Measurements from ENCODE around the gene PARP3. TPM values are rescaled to one million over a fixed set of nuclear protein-coding genes. Genes with fewer than 3 reads are reported as not detected.

Gene PARP3
- total RNA-seq, 1 experiment from 2014 or later = 8.9 TPM

DNA sequence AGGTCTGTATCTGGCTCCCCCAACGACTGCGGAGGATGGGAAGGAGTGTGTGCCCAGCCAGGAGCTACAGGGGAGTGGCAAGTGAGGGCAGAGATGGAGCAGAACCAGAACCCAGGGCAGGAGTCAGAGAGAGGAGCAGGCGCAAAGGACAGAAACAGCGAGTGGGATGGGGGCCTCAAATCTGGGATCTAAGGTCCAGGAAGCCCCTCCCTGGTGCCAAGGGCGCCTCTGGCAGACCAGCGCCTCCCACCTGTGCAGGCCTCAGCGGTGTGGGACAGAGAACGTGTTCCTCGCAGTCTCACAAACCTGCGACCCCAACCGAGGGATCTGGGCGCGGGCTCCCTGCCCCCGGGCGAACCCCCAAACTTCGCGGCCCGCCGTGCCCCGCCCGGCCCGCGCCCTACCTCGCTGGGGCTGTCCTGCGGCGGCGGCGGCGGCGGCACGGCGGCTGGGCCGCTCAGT lies 24.8 kb downstream of the PARP3 start:
- DNase-seq (ENCODE audit: low read depth) = no peak

DNA sequence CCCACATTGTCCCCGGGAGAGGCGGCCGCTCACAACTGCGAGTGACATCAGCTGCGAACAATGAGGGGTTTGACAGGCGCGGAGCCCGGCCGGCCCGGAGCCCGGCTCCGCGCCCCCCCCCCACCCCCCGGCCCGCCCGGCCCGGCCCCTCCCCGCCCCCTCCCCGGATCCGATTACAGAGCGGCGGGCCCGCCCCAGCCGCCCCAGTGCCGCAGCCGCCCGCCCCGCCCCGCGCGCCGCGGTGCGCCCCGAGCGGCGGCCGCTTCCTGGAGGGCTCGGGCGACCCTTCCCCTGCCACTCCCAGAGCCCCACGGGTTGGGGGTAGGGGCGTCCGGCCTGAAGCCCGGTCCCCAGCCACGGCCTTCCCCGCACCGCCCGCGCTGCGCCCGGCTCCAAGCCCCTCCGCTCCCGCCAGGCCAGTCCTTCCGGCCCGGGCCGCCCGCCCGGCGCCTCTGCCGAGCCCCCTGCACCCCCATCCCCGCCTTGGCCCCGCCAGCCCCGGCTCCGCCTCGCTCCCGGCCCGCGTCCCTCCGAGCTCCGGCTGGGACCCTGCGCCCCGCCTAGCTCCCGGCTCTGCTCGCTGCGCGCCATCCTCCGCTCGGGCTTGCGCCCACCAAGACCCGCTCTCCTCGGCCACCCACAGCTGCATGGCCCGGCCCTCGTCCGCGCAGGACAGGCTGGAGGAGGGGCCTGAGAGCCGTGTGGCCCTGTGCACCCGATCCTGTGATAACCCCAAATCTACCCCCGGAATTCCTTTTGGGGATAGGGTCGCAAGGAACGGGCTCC lies 25.4 kb downstream of the PARP3 start, which contains the start of gene PCBP4:
PCBP4 (minus strand) TSS at position 71 of the 786 bp plus-strand sequence. CDS start 6,214 bp downstream, outside the sequence.
- DNase-seq (ENCODE audit: low read depth) = peak; percentile 39

- DNase-seq (ENCODE audit: low read depth) = no peak
Observed at GRCh38 chr3:51968170-51968775, 26.1 kb downstream of the PARP3 start.

- no peak for DNase-seq (ENCODE audit: low read depth)
Observed at GRCh38 chr3:51968883-51969678, 26.9 kb downstream of the PARP3 start.

GRCh38 chr3:51969841-51970240 lies 27.7 kb downstream of the PARP3 start:
- no peak for DNase-seq (ENCODE audit: low read depth)

GRCh38 chr3:51970606-51971300 lies 28.6 kb downstream of the PARP3 start:
- no peak for DNase-seq (ENCODE audit: low read depth)

- DNase-seq (ENCODE audit: low read depth) = no peak
Observed at GRCh38 chr3:51971350-51971749, 29.2 kb downstream of the PARP3 start.

- no peak for DNase-seq (ENCODE audit: low read depth)
Observed at GRCh38 chr3:51974277-51974962, 32.3 kb downstream of the PARP3 start.

DNA sequence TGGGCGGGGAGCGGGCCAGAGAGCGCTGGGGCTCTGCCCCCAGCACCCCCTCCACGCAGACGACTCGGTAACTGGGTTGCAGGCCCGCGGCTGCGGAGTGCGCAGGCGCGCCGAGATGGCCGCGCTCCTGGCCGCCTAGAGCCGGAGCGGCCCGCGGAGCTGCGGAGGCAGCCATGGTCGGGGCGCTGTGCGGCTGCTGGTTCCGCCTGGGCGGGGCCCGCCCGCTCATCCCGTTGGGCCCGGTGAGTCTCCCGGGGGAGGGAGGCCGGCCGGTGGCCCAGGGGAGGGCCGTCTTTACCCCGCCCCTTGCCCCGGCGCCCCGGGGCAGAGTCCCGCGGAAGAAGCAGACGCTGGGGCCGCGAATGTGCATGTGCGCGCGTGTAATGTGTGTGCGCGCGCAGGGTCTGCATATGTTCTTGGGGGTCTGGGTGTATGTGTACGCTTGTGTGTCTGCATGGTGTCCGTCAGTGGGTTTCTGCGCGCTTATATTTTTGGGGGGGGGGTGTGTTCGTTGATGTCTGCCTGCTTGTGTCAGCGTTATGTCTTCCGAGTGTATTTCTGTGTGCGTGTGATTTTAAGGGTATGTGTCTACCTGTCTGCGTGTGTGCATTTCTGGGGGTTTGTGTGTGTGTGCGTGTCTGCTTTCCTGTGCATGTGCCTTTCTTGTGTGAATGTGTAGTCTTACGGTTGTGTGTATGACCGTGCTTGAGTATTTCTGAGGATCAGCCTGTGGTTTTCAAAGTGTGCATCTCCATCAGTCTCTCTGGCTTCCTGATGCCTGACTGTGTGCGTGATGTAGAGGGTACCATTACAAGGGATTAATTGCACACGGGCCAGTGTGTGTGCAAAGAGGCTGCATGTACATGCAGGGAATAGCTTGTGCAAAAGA lies 33.0 kb downstream of the PARP3 start, which contains the start of gene ABHD14A:
ABHD14A (plus strand) TSS at position 102 of the 889 bp plus-strand sequence; CDS start at position 174, 72 bp downstream.
- peak; percentile 76 for DNase-seq (ENCODE audit: low read depth)

DNA sequence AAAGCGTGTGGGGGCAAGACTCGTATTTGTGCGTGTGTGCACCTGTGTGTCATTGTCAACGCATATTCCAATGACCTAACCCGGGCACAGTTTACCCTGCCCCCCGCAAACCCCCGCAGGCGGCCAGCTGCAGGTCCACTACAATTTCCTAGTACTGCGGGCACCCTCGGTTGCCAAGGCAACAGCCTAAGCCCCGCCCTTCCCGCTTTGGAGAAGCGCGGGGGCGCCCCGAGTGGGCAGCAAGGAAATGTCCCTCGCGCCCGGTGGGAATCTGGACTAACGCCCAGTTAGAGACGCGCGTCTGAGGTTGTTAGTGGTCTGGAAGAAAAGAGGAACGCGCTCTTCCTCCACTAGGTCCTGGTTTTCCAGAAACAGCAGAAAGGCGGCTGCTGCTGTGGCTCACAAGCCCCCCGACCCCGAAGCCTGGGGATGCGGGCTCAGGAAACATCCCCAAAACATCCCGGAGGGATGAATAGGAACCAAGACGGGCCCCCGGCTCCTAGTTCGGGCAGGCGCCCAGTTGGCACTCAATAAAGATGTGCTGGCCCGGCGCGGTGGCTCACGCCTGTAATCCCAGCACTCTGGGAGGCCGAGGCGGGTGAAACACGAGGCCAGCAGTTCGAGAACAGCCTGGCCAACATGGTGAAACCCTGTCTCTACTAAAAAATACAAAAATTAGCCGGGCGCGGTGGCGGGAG lies 33.8 kb downstream of the PARP3 start:
- DNase-seq (ENCODE audit: low read depth) = peak; percentile 36

GRCh38 chr3:51977446-51978142 lies 35.4 kb downstream of the PARP3 start:
- DNase-seq (ENCODE audit: low read depth) = no peak

DNA sequence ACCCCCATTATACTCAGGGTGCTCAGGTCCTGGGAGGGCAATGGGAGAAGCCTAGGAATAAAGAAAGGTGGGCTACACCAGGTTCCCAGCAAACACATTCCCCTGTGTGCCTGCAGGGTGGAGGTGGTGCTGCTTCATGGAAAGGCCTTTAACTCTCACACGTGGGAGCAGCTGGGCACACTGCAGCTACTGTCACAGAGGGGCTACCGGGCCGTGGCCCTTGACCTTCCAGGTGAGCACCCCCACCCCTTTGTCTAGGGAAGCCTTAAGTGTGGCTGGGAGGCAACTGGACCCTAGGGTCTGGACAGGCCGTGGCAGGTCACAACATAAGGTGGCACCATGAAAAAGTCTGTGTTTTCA lies 36.0 kb downstream of the PARP3 start:
- DNase-seq (ENCODE audit: low read depth) = no peak

- DNase-seq (ENCODE audit: low read depth) = no peak
Observed at GRCh38 chr3:51980253-51980652, 38.1 kb downstream of the PARP3 start.

DNA sequence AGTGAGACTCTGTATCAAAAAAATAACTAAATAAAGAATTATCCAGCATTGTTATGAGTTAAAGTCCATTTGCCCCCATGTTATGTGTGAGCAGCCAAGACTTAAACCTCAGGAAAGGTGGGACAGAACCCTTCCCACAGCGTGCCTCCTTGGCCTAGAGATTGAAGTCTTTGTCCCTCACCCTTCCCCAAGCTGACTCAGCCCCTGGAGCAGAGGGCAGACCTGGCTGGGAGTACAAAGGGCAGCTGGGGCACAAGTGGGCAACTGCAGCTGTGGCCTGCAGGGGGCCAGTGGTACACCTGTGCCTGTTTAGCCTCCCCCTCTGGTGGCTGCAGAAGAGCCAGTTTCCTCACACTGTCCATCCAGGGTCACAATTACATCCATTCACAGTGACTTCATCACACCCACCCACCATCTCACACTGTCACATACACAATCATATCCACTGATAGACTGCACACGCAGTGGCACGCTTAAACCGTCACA lies 40.2 kb downstream of the PARP3 start:
- DNase-seq (ENCODE audit: low read depth) = peak; percentile 62

- DNase-seq (ENCODE audit: low read depth) = peak; percentile 86
Observed at GRCh38 chr3:51982838-51983577, 40.8 kb downstream of the PARP3 start, which contains the start of gene ACY1. Gene ACY1, plus strand, starts transcription at chr3:51983535. Its CDS starts 530 bp downstream, at chr3:51984065.

DNA sequence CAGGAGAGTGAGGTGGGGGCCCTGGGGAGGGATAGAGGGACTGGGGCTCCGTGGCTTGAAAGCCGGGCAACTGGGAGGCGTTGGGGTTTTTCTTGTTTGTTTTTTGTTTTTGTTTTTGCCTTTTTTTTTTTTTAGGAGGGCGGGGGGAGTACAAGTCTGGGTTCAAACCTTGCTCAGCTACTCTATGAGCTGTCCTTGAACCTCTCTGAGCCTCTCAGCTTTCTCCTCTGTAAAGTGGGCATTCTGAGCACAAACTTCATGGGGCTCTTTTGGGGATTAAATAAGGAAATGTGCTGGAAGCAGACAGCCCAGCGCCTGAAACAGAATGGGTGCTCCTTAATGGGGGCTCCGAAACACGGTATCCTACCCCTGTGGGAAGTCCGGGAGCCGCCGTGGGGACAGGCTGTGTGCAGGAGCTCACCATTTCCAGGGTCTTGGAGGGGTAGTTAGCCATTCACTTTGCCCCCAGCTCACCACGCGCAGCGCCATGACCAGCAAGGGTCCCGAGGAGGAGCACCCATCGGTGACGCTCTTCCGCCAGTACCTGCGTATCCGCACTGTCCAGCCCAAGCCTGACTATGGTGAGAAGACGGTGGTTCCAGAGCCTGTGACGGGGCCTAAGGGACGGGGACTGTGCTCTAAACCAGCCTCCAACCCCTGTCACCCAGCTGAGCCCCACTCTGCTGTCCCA lies 41.6 kb downstream of the PARP3 start:
- no peak for DNase-seq (ENCODE audit: low read depth)

DNA sequence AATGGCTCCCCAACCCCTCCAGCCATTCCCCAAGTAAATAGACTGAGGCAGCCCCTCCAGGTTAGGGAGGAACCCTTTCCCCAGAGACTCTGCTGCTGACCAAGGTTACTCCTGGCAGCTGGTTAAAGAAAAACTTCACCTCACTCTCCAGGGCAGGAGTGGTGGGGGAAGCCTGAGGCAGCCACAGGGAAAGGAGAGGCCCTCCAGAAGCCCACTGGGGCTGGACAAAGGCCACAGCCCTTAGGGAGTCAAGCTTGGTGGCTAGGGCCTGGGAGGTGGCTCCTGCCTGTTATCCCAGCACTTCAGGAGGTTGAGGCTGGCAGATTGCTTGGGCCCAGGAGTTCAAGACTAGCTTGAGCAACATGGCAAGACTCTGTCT lies 42.1 kb downstream of the PARP3 start:
- DNase-seq (ENCODE audit: low read depth) = no peak

Measured in Daoy (cell line).